HCT116 (cell line): ENCODE data around the gene AFAP1L2. TPM values are rescaled to one million over a fixed set of nuclear protein-coding genes. Genes with fewer than 3 reads are reported as not detected.

Experiments used
- ATAC-seq: fragments of 200-7000 bp; cut with Tn5 transposase; 2 replicates; pipeline ENCODE4 v1.9.1; 2020; ENCODE audit warnings: mild to moderate bottlenecking, moderate library complexity
- BruUV-seq: library from RNA; stranded (reverse); fragments of 400-500 nt; replicated peaks from 2 replicates; lab custom pipeline; 2021; lab: Mats Ljungman, UMichigan
- CTCF ChIA-PET: fragments of 300-600 bp; sonication (Branson Sonifier 250); formaldehyde crosslinking; loops from one replicate; lab custom pipeline; 2021; ENCODE audit warnings: antibody characterized with exemption; lab: Charles Lee
- POLR2A ChIA-PET: fragments of 300-600, 350-600 bp; sonication (Branson Sonifier 250); formaldehyde crosslinking; loops from one replicate; lab custom pipeline; 2021; ENCODE audit warnings: antibody characterized with exemption; lab: Charles Lee
- RAD21 ChIA-PET, 2 experiments: fragments of 300-600 bp; sonication (Branson Sonifier 250); formaldehyde crosslinking; loops; one replicate each; lab custom pipeline; 2023; ENCODE audit warnings: low total read pairs in 2 of 2; ENCODE audit not compliant: uncharacterized antibody in 2 of 2, unreplicated experiment in 2 of 2, low non-redundant PET in 1 of 2; lab: Charles Lee
- DNase-seq: peaks from one replicate; pipeline ENCODE4 v3.0.0-alpha.2; 2010; ENCODE audit warnings: low read depth, low spot score
- H2AFZ ChIP-seq: fragments of 200-600 bp; shearing (Covaris generic), sonication (generic); 2 replicates; pipeline ENCODE4 v1.6.1; 2017; ENCODE audit warnings: low read depth, mixed run types, mixed read lengths, antibody characterized with exemption, low read length; ENCODE audit not compliant: poor library complexity, severe bottlenecking
- H3K27ac ChIP-seq: 2 replicates; pipeline ENCODE4 v1.5.1; 2012; ENCODE audit warnings: low read depth, low read length
- H3K27me3 ChIP-seq: fragments of 200-600 bp; sonication (generic); 2 replicates; pipeline ENCODE4 v1.6.1; 2016; ENCODE audit warnings: mixed run types, low read length, mixed read lengths; ENCODE audit not compliant: insufficient read depth
- H3K36me3 ChIP-seq, 2 experiments: fragments of 200-500 bp in 1 of 2; fragments of 200-600 bp in 1 of 2; sonication (Bioruptor generic) in 1 of 2; sonication (generic) in 1 of 2; 2 replicates each; pipeline versions ENCODE4 v1.5.1 to v1.6.1; 2014 to 2016; ENCODE audit warnings: low read length in 2 of 2, inconsistent platforms in 1 of 2, mixed read lengths in 1 of 2, mixed run types in 1 of 2; ENCODE audit not compliant: insufficient read depth in 2 of 2, control insufficient read depth in 1 of 2
- H3K4me1 ChIP-seq, 2 experiments: fragments of 200-600 bp in 1 of 2; sonication (generic) in 1 of 2; 2 replicates each; pipeline versions ENCODE4 v1.5.1 to v1.6.1; 2012 to 2017; ENCODE audit warnings: low read length in 2 of 2, inconsistent platforms in 1 of 2, mild to moderate bottlenecking in 1 of 2, mixed read lengths in 1 of 2, mixed run types in 1 of 2, moderate library complexity in 1 of 2; ENCODE audit not compliant: insufficient read depth in 2 of 2, control insufficient read depth in 1 of 2
- H3K4me2 ChIP-seq: fragments of 200-600 bp; sonication (generic); 2 replicates; pipeline ENCODE4 v1.6.1; 2017; ENCODE audit warnings: mixed run types, low read length, mixed read lengths
- H3K4me3 ChIP-seq, 2 experiments: fragments of 200-600 bp in 1 of 2; sonication (generic) in 1 of 2; replicated peaks in 1 of 2; 2 replicates each; pipeline ENCODE4 v1.5.1; 2011 to 2016; ENCODE audit warnings: low read length in 2 of 2, control low read depth in 1 of 2, low read depth in 1 of 2, mild to moderate bottlenecking in 1 of 2, mixed read lengths in 1 of 2, mixed run types in 1 of 2
- H3K79me2 ChIP-seq: fragments of 200-600 bp; sonication (generic); 2 replicates; pipeline ENCODE4 v1.6.1; 2017; ENCODE audit warnings: mild to moderate bottlenecking, mixed run types, low read length, moderate library complexity, mixed read lengths; ENCODE audit not compliant: insufficient read depth
- H3K9ac ChIP-seq: fragments of 200-600 bp; sonication (generic); 2 replicates; pipeline ENCODE4 v1.6.1; 2016; ENCODE audit warnings: low read length, mixed read lengths
- H3K9me2 ChIP-seq: fragments of 200-600 bp; sonication (generic), shearing (Covaris generic); 2 replicates; pipeline ENCODE4 v1.6.1; 2017; ENCODE audit warnings: mixed run types, mild to moderate bottlenecking, moderate library complexity; ENCODE audit not compliant: insufficient read depth
- H3K9me3 ChIP-seq, 2 experiments: fragments of 200-500 bp in 1 of 2; fragments of 200-600 bp in 1 of 2; sonication (Bioruptor generic) in 1 of 2; sonication (generic) in 1 of 2; 2 replicates each; pipeline ENCODE4 v1.6.1; 2014 to 2017; ENCODE audit warnings: low read length in 2 of 2, mixed read lengths in 2 of 2, inconsistent platforms in 1 of 2, low read depth in 1 of 2, mild to moderate bottlenecking in 1 of 2, mixed run types in 1 of 2, moderate library complexity in 1 of 2; ENCODE audit not compliant: control insufficient read depth in 1 of 2, insufficient read depth in 1 of 2
- H4K20me1 ChIP-seq: fragments of 200-600 bp; sonication (generic), shearing (Covaris generic); 2 replicates; pipeline ENCODE4 v1.6.1; 2017; ENCODE audit warnings: mixed run types, mild to moderate bottlenecking, moderate library complexity; ENCODE audit not compliant: insufficient read depth
- ATF3 ChIP-seq: IDR thresholded peaks from 2 replicates; pipeline ENCODE4 v1.6.1; 2012
- CBX3 ChIP-seq: IDR thresholded peaks from 2 replicates; pipeline ENCODE4 v1.6.1; 2012; ENCODE audit warnings: low read depth
- FOSL1 ChIP-seq: IDR thresholded peaks from 2 replicates; pipeline ENCODE4 v1.6.1; 2012; ENCODE audit warnings: low read depth
- POLR2AphosphoS5 ChIP-seq: IDR thresholded peaks from 2 replicates; pipeline ENCODE4 v1.6.1; 2011; ENCODE audit warnings: mild to moderate bottlenecking, low read depth, low read length, moderate library complexity
- SIN3A ChIP-seq: IDR thresholded peaks from 2 replicates; pipeline ENCODE4 v1.6.1; 2012; ENCODE audit warnings: low read depth
- TCF7L2 ChIP-seq: IDR thresholded peaks from 2 replicates; pipeline ENCODE4 v1.7.0; 2011; ENCODE audit warnings: borderline replicate concordance, inconsistent platforms; ENCODE audit not compliant: insufficient read depth, insufficient read length; ENCODE audit errors: extremely low read depth
- intact Hi-C: fragments of 100-400 bp; cut with micrococcal nuclease; formaldehyde crosslinking; loops from 2 replicates; pipeline ENCODE4 v1.10.0; 2022
- total RNA-seq: library from RNA; stranded (reverse); gene quantifications from one replicate; pipeline ENCODE4 v1.2.1, GENCODE V29; 2021; ENCODE audit not compliant: unreplicated experiment
- TF ChIP-seq, protein P1 (sequence below): IDR thresholded peaks from 2 replicates; pipeline ENCODE4 v1.6.1; 2012; ENCODE audit warnings: low read depth

The AFAP1L2 gene
- total RNA-seq, 1 experiment from 2014 or later: 0.93 TPM

DNA sequence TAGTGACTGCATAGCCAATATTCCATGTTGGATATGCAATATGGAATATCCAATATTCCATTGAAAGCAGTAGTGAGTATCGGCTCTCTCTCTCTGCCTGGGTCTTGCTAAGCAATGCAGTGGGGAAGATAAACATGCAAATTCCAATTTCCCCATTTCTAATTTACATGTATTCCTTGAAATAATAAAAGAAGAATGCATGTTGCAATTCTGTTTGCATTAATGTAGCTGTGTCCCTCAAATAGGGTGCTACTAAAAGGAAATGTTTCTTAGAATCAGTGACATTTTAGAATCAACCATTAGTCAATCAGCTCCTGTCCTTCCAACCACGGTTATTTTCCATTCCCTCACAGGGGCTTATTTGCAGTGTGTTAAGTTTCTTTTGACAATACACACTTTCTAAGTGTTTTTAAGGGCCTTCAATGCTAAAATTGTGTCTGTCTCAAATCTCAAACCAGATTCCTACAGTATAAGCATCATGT is 46.7 kb downstream of the AFAP1L2 start:
- no peak overlapping the region for H3K4me3 ChIP-seq
- POLR2A ChIA-PET: no interaction called here
- no TSS peak for BruUV-seq
- no peak overlapping the region for H3K4me2 ChIP-seq
- H4K20me1 ChIP-seq: no peaks in the 10 kb centered on the region
- no peak overlapping the region for H3K27ac ChIP-seq
- TF ChIP-seq SIN3A (no peak), ATF3 (no peak), FOSL1 (no peak), CBX3 (no peak), POLR2AphosphoS5 (no peak), TCF7L2 (no peak)
- TF ChIP-seq, protein P1, sequence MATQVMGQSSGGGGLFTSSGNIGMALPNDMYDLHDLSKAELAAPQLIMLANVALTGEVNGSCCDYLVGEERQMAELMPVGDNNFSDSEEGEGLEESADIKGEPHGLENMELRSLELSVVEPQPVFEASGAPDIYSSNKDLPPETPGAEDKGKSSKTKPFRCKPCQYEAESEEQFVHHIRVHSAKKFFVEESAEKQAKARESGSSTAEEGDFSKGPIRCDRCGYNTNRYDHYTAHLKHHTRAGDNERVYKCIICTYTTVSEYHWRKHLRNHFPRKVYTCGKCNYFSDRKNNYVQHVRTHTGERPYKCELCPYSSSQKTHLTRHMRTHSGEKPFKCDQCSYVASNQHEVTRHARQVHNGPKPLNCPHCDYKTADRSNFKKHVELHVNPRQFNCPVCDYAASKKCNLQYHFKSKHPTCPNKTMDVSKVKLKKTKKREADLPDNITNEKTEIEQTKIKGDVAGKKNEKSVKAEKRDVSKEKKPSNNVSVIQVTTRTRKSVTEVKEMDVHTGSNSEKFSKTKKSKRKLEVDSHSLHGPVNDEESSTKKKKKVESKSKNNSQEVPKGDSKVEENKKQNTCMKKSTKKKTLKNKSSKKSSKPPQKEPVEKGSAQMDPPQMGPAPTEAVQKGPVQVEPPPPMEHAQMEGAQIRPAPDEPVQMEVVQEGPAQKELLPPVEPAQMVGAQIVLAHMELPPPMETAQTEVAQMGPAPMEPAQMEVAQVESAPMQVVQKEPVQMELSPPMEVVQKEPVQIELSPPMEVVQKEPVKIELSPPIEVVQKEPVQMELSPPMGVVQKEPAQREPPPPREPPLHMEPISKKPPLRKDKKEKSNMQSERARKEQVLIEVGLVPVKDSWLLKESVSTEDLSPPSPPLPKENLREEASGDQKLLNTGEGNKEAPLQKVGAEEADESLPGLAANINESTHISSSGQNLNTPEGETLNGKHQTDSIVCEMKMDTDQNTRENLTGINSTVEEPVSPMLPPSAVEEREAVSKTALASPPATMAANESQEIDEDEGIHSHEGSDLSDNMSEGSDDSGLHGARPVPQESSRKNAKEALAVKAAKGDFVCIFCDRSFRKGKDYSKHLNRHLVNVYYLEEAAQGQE: no peak
- TF ChIP-seq, all 23 proteins: peak for 0
- no peaks in the 10 kb centered on the region for H3K79me2 ChIP-seq
- ChIA-PET CTCF (interaction anchor here (1.2 kb wide), 1 partner anchor 50 kb away, joined by 3 read pairs; no protein-coding TSS in a partner anchor), RAD21 (no interaction called here)
- intact Hi-C loops: no loop called here
- H2AFZ ChIP-seq: no peak overlapping the region
- H3K9me2 ChIP-seq: no peaks in the 10 kb centered on the region
- H3K4me1 ChIP-seq: peaks cover 0 to 9% of the 10 kb centered on the region in 2 experiments; a peak in 1 of 4 replicates
- H3K27me3 ChIP-seq: peaks cover 39% of the 10 kb centered on the region
- H3K9me3 ChIP-seq: no peaks in the 10 kb centered on the region
- no peak overlapping the region for H3K9ac ChIP-seq
- no peak for ATAC-seq
- DNase-seq: no peak
- no peaks in the 10 kb centered on the region for H3K36me3 ChIP-seq
